Skin epidermis (tissue), 12 donors: ENCODE results near the gene TMEM52.
A peak's percentile ranks its signal among the peaks of the same experiment; 100 is the strongest.

Source experiments
- H3K27ac ChIP-seq, 21 experiments: fragments of 200-600 bp; sonication (generic) in 11 of 21; one replicate each; pipeline ENCODE4 v1.5.0; 2020; ENCODE audit warnings: mild to moderate bottlenecking in 3 of 21, inconsistent platforms in 2 of 21, moderate library complexity in 2 of 21
- H3K4me3 ChIP-seq, 7 experiments: fragments of 200-600 bp; sonication (generic) in 2 of 7; one replicate each; pipeline ENCODE4 v1.5.0; 2020; ENCODE audit warnings: inconsistent platforms in 2 of 7, mild to moderate bottlenecking in 2 of 7, moderate library complexity in 1 of 7

The TMEM52 gene

GRCh38 chr1:1929102-1929638 is 10.1 kb upstream of the TMEM52 start:
- no peak overlapping the region for H3K27ac ChIP-seq
- no peak overlapping the region for H3K4me3 ChIP-seq

DNA sequence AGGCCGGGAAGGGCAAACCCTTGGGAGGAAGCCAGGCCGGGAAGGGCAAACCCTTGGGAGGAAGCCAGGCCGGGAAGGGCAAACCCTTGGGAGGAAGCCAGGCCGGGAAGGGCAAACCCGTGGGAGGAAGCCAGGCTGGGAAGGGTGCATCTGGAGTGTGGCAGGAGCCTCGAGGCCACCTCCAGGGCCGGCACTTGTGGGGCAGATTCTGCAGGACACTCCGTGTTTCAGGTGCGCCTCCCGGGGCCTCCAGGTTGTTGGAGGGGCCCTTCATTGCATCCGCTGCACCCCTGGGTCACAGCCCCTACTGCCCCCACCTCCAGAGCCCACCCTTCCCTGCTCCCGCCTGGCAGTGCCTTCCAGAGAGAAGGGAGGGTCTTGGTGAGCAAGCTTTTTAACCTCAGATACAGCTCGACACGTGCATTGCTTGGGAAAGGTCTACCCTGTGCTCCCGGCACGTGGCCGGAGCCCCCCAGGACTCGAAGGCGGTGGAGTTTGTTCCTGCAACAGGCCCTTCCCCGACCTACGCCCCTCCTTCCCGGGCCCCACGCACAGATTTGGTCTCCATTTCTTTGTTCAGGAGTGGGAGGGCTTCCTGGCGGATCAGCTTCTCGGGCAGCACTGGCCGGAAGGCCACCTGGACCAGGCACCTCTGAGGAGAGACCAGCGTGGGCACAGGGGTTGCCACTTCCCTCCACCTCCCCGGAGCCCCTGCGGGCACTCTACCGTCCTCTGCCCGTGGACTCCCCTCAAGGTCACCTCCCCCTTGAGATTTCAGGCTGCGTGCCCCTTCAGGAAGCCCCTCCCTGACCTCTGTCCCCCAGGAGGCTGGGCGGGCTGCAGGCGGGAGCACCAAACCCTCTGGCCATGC is 9.4 kb upstream of the TMEM52 start:
- Histone ChIP-seq H3K27ac (no peak overlapping the region), H3K4me3 (no peak overlapping the region)

GRCh38 chr1:1927751-1928150 is 8.7 kb upstream of the TMEM52 start:
- Histone ChIP-seq H3K4me3 (no peak overlapping the region), H3K27ac (no peak overlapping the region)

DNA sequence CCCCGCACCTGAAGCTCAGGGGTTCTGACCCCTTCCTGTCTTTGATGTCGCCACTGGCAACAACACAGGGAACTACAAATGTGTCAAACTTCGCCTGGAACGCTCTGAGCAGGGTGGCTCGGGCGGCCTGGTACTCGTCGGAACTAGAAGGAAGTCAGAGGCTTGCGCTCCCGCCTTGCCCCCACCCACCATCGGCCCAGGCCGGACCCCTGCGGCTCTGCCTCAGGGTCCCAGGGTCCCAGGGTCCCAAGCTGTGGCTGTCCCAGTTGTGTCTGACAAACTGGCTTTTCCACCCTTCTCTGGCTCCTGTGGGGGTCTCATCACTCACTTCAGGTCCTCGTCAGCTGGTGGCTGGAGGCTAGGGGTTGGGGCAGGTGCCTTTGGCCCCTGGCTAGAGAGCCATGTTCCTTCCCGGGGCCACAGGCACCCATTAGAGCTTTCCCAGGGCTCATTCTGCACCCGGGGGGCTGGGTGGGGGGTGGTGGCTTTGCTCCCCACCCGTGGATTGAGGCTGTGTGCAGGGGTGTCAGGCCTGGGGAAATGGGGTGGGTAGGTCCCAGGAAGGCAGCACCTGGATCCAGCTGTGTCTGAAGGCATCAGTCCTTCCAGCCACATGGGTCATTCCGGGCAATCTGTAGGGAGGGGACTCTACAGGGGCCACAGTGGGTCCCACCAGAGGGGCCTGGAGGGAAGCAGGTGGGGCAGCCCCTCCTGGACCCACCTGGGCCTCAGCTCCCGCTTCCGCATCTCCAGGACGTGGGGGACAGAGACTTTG is 8.0 kb upstream of the TMEM52 start:
- Histone ChIP-seq H3K4me3 (no peak overlapping the region), H3K27ac (no peak overlapping the region)

DNA sequence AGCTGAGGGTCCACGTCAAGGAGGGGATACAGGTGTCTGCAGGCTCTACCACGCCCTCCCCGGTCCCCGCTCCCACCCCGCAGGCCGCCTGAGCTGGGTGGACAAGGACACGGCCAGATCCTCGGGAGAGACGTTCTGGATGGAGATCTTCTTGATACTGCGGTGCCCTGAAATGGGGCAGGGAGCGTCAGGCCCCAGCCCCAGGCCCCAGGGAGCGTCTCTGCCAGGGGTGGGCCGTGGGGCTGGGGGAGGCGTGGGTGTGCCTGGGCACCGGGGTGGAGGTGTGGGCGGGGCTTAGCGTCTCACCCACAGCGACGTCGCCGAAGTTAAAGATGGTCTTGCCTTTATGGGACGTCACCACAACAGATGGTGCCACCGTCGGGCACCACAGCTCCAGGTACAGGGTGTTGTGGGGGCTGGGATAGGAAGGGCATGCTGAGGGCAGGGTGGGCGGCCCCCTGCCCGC is 7.3 kb upstream of the TMEM52 start:
- Histone ChIP-seq H3K27ac (no peak overlapping the region), H3K4me3 (no peak overlapping the region)

DNA sequence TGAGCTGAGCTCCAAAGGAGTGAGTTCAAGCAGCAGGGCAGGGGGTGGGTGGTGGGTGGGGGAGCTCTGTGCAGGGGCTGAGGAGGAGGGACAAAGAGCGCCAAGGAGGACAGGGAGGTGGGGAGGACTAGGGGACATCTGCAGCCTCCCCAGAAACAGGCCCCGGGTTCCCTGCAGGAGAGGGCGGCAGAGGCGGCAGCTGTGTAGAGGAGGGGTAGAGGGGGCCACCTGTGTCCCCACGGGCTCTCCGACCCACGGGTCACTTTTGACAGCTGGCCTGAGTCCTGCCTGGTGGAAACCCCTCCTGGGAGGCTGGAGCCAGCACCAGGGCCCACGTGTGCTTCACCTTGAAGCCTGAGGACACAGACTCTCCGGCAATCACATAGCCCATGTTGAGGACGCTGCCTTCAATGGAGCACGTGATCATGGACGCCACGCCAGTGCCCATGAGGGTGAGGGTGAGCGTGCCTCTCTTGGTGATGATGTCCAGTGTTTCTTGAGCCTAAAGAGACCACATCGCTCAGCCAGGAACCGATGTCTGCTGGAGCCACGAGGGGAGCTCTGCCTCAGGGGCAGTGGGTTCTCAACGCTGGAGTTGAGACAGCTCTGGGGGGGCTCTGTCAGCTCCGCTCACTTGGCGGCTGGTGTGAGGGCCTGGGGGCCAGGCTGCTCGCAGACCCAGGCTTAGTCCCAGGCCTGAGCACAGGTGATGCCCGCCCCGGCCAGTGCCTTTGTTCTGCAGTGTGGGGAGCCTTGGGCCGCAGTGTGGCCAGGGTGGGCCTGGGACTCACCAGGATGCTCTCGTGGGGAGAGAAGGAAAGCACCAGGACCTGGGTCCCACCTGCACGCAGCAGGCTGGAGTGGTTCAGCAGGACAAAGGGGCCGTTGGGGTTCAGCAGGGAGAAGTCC is 6.6 kb upstream of the TMEM52 start:
- H3K4me3 ChIP-seq = no peak overlapping the region
- H3K27ac ChIP-seq = no peak overlapping the region

GRCh38 chr1:1924849-1925248 is 5.8 kb upstream of the TMEM52 start:
- no peak overlapping the region for H3K4me3 ChIP-seq
- H3K27ac ChIP-seq = no peak overlapping the region

GRCh38 chr1:1924386-1924785 is 5.3 kb upstream of the TMEM52 start:
- Histone ChIP-seq H3K27ac (no peak overlapping the region), H3K4me3 (no peak overlapping the region)

DNA sequence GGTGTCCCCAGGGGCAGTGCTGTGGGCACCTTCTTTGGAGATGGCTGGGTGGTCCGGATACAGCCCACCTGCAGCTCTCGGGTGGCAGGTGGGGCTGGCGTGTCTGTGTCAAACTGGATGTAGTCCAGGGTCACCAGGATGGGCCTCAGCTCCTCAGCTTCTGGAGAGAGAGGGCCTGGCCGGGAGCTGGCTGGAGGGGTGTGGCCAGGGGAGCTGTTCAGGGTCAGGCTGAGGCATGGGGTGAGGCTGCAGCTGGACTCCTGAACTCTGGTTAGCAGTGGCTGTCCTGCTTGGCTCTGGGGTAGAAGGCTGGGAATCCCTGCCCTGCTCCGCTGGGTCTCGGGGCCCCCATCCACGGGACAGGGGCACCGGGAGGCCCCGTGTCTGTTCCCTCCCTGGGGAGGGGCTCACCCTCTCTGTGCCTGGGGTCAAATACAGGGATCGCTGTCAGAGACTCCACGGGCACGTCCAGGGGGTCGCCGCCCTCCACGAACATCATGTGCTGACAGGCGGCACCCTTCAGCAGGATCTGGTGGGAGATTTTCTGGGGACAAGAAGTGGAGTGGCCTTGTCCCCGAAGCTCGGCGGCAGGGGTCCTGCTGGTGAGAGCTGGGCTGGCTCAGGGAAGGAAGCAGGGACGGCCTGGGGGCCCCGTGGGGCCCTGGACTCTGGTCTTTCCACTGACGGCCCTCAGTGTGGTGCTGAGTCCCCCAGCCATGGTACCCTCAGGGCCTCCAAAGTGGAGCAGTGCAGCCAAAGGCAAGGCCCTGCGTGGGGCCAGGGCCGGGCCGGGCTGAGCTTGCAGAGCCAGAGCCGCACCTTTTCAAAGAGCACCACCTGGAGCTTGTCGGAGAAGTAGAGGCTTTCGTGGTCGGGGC is 4.1 kb upstream of the TMEM52 start:
- Histone ChIP-seq H3K27ac (no peak overlapping the region), H3K4me3 (no peak overlapping the region)

DNA sequence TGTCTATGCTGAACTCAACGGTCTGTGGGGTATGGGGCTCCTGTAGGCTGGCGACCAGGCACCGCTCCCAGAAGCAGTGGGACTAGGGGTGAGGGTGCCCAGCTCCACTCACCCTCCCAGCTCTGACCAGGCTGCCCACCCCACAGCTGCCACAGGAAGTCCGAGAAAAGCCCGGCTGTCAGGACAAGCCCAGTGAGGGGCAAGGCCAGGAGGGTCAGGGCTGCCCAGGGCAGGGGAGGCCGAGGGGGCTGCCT is 3.5 kb upstream of the TMEM52 start:
- Histone ChIP-seq H3K27ac (no peak overlapping the region), H3K4me3 (no peak overlapping the region)

DNA sequence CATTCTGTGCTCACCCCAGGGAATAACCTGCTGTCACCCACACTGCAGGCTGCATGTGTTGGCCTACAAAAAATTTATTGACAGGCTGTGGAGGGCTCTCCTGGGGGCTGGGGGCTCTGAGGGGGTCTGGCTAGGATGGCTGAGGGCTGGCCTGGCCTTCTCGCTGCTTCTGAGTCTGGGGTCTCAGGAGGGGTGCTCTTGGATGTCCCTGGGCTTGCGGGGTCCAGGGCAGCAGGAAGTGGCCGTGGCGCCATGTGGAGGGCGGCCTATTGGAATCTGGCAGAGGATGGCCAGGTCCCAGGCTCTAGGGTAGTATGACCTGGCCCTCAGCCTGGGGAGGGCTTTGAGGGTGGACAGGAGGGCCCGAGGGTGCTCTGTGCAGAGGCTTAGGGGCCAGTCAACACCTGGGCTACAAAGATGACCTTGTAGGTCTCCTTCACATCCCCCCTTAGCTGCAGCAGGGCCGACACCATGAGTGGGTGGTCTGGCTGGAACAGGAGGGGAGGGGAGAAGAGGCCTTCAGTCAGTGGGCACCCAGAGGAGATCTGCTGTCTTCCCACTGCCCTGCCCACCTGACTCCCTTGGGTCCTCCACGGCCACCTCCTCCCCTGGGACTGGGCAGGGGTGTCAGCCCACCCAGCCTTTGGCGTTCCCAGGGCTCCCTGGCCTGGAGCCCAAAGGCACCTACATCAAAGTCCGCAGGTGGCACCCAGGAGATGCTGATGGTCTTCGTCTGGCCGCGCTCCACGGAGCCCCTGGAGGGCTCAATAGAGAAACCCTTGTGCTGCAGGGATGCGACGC is 3.0 kb upstream of the TMEM52 start:
- no peak overlapping the region for H3K27ac ChIP-seq

GRCh38 chr1:1921459-1921862 is 2.4 kb upstream of the TMEM52 start:
- H3K27ac ChIP-seq = no peak overlapping the region
- H3K4me3 ChIP-seq = no peak overlapping the region

More for the DNA sequence above, 3.0 kb upstream of the TMEM52 start:
- H3K4me3 ChIP-seq = no peak overlapping the region

GRCh38 chr1:1920608-1921458 is 1.8 kb upstream of the TMEM52 start:
- Histone ChIP-seq H3K27ac (peak overlapping the region in 2 of 21 experiments; percentile 17 to 24), H3K4me3 (no peak overlapping the region)

- no peak overlapping the region for H3K4me3 ChIP-seq
- H3K27ac ChIP-seq = peak overlapping the region in 8 of 21 experiments; percentile 11 to 72 (median 51)
These were observed 1.1 kb upstream of the TMEM52 start for GRCh38 chr1:1920057-1920607.

DNA sequence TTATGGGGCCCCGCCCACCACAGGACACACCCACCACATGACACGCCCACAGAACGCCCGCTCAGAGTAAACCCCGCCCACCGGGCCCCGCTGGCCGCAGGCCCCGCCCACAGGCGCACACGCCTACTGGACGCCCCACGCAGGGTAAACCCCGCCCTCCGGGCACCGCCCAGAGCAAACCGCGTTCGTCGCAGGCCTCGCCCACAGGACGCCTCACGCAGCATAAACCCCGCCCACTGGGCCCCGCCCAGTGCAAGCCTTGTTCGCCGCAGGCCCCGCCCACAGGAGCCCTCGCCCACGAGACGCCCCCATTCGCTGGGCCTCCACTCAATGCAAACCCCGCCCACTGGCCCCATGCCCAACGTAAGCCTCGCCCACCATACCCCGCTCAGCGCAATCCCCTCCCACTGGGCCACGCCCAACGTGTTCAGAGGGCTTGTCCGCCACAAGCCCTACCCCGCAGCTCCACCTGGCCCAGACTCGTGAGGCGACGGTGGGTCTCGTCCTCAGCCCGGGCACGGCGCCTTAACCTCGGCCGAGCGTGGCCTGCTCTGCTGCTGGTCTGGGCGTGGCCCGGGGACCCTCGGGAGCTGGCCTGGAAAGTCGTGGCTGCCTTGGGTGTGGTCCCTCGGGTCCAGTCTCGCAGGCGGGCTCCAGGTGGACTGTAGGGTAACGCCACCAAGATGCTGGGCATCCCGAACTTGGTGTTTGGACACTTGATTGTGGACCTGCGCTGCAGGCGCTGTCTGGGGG is 401 bp upstream of the TMEM52 start:
- peak overlapping the region in 10 of 21 experiments; percentile 11 to 72 (median 42) for H3K27ac ChIP-seq
- H3K4me3 ChIP-seq = peak overlapping the region; percentile 47 to 61 (median 50)
